HCEC 1CT (cell line): ENCODE measurements around the gene C14orf93.

Experiments
- DNase-seq: peaks from one replicate; pipeline ENCODE4 v3.0.0-alpha.2; 2017

Gene C14orf93

DNA sequence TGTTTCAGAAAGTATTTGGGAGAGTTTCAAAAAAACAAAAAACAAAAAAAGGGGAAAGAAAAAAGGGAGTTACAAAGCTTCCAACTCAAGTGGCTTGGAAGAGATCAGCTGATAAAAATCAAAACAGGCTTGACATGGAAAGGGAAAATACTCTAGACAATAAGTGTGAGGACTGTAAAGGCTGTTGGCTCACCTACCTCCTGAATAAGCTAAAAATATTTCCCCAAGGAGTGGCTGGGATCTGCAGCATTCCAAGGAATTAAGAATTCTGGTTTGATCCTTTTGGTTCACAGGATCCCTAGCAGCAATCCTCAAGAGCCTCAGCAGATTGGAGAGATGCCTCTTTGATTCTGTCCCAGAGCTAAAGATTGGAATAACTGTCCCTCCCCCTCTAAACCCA lies 16.4 kb downstream of the C14orf93 start:
- no peak for DNase-seq

DNA sequence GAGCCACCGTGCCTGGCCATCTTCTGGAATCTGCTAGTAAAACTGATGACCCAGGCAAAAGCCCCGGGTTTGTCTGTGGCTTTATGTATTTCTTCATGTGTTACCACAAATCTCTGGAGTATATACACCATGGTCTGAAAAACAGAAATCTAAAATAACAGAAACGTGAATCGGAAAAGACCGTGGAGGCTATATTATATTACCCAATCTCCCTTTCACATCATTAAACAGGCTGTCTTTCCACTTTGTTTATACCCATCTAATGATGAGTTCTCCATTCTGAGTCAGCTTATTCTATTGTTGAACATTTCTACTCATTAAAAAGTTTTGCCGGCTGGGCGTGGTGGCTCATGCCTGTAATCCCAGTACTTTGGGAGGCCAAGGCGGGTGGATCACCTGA lies 18.1 kb downstream of the C14orf93 start:
- no peak for DNase-seq

DNA sequence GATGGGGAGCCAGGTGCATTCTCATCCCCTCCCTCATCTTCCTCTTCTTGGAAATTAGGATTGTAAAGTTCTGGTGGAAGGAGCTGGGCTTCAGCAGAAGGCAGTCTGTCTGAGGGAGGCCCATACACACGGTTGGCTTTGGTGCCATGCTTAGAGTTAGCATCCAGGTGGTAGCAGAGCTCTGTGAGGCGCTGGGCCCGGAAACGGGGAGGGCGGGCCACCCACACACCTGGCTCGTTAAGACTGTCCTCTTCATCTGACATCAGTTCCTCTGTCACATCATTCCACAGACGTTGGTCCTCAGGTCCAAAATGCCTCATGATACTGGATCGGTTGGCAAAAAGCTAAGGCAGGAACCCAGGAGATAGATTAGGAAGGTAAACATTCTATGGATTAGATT lies 22.7 kb downstream of the C14orf93 start:
- no peak for DNase-seq

DNA sequence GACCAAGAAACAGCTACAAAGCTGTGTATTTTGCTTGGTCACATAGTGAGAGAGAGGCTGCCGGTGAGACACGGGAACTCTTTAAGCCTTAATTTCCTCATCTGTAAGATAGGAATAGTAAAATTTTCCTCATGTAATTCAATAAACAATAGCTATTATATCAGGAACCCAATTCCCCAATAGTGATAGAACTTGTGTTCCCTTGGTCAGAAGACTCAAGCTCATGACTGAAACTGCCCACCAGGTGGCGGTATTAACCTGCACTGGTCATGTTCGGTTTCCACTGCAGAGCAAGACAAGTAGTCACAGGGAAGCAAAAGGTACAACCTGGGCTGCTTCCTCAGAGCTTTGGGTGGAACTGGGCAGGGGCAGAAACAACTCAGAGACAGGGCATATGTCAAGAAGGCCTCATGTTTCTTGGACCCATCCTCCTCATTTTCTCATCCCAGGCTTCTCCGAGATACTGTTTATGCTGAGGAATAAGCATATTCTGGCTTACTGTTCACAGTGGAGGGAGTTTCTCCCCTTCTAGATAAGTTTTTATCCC lies 23.4 kb downstream of the C14orf93 start:
- peak; percentile 73 for DNase-seq

DNA sequence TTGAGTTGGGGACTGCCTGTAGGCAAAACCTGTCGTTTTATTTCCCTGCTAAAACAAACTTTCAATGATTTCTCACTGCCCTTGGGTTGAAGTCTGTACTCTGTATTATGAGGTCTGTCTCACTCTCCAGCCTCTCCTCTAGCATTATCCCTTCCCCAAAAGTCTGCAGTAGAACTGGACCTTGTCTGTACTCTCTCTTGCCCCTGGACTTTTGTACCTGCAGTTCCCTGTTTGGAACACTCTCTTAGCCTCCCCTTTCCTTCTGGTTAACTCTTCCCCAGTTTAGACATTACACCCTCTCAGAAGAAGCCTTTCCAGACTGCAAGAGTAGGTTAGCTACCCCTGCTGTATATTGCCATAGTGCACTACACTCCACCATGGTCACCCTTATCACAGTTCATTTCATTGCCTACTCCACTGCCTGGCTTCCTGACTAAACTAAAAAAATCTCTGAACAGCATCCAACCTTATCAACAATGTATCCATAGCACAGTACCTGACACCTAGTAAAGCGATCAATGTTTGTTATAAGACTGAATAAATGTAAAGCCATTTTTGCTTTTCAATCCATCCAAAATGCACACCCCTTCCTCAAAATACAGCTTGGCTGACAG lies 23.9 kb downstream of the C14orf93 start:
- DNase-seq = no peak

DNA sequence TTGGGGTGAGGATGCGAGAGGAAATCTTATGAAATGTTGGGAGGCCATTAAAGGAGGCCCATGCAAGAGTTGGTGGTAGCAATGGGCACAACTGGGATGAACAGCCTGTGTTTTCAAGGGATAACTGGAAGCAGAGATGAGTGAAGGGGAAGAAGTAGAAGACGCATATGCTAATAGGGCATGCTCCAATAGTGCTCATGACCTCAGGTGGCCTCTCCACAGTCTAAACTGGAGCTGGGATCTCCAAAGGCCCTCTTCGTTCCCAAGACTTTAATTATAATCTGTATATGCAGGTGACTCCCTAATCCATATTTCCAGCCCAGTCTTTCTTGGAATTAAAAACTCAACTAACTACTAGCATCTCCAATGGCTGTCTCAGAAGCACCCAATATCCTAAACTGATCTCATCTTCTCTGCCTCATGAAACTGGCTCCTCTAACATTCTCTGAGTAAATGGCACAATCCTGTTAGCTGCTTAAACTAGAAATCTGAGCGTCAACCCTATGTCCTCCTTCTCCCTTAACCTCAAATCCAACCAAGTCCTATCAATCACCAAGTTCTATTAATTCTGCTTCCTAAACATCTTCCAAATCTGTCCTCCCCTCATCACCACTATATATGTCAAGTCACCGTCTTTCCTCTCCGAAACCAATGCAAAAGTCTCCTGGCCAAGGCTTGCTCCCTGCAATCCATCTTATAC lies 24.8 kb downstream of the C14orf93 start:
- DNase-seq = no peak

DNA sequence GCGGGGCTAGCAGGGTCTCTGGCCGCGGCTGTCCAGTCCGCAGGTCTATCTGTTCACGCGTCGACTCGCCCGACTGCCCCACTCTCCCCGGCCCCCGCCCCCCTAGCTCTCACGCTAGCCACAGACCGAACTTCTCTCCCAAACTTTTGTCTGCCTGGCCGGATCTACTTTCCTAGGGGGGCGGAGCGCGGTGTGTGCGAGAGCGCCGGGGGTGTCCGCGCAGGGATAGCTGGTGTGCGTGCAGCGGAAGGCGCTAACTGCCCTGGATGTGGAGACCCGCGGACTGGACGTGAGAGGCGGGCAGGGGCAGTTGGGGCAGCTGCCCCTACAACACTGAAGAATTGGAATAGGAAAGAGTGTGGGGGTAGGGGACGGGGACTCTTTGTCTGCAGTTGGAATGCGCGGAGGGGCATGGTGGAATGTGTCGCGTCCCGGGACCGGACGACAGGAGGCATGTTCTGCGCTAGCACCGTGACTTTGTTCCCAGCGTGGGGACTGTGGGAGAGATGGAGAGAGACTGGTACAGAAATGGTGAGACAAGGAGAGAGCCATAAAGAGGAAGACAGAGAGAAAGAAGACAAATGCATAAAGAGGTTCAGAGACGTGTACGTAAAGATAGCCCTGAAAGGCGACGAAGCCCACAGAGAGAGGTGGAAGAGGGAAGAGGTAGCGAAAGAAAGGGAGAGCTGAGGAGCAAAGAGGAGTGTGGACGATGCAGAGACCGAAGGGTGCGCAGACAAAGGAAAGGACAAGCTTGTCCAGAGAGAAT lies 27.3 kb downstream of the C14orf93 start, which contains the start of gene AJUBA:
AJUBA (minus strand) TSS at position 75 of the 769 bp plus-strand sequence. CDS start 285 bp downstream, outside the sequence.
- DNase-seq = peak; percentile 94

DNA sequence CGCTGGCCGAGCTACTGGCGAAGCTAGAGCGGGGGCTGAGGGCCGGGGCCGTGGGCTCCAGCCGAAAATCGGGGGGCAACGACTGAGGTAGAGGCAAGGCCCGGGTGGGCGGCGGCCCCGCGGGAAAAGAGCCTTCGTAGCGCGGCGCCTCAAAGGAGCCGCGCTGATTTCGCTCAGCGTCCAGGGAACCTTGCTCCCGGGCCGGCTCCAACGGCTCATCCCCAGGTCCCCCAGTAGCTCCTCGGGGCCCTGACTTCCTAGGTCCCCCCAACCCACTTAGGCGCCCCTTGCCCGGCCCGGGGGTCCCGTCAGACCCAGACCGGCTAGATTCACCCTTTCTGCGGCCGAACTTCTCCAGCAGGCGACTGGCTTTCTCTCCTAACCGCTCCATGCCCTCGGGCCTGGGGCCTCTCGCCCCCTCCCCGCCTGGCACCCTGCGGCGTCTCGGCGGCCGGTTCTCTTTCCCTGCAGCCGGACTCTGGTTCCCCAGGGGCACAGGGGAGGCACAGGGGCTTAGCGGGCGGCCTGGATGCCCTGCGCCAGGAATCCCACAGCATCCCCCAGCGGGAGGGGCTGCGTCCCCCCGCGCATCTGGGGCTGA lies 28.0 kb downstream of the C14orf93 start:
- no peak for DNase-seq

DNA sequence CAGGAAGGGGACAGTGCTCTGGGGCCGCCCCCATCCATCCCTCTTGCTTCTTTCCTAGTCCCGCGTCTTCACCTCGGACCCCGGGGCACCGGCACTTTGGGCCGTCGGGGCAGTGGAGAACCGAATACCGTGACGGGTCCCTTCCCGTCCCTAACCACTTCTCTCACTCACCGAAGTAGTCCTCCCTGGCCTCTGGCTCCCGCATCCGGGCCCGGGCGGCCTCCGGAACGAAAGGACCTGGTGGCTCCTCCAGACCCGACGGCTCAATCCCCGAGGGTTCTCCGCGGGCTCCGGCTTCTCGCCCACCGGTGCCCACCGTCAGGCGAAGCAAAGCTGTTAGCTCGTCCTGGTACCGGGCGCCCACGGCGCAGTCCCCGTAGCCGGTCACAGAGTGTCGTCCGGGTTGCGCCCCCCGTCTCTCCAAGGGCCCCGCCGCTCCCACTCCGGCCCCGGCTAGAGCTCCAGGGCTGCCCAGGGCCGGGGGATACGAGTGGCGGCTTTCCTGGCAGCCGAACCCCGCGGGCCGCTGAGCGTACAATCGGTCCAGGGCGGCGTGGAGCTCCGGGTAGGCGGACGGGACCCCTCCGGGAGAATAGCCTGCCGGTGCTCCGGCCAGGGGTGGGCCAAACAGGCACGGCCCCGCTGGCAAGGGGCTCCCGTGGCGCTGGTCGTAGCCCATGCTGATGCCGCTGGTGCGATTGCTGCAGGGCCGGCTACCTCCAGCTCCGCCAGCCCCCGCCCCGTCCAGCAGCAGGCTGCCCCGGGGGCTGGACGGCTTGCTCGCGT lies 28.7 kb downstream of the C14orf93 start:
- DNase-seq = no peak

DNA sequence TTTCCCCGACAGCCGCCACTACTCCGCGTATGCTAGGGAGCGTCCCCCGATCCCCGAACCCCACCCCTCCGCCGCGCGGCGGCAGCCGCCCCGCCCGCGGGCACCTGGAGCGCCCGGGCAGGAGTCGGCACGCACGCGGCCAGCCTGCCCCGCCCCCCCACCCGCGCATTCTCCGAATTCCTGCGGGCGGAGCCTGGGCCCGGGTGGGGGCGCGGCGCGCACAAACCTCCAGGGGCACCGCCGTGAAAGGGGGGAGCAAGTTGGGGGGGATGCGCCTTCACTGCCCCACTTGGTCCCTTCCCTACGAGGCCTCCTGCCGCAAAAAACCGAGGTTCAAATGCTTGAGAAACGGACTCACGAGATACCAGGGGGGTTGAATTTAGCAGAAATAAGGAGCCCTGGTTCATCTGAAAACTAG lies 29.3 kb downstream of the C14orf93 start:
- peak; percentile 49 for DNase-seq

DNA sequence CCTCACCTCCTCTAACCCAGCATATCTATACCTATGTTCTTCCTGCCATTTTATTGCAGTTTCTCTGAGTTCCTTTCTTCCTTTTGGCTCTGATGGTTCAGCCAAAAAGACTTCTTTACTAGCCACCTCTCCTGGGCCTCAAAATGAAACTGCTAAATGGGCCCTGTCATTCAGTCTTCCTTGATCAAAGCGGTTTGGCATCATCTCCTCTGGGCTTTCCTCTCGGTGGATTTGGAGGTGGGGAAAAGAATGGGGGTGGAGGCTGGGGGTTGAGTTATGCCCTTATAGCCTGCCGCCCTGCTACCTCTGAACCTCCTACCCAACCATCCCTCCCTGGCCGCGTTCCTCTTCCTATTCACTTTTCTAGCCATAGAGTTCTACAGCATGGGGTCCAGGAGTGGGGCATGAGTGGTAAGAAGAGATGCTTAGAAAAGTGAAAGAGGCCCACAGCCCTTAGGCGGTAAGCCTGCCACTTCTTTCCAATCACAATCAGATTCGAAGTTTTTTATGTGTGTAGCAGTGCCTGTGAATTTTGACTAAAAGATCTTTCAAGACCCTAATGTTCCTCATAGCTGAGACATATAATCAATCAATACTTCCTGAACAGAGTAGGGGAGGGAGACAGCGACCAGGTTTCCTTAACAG lies 30.1 kb downstream of the C14orf93 start:
- no peak for DNase-seq

DNA sequence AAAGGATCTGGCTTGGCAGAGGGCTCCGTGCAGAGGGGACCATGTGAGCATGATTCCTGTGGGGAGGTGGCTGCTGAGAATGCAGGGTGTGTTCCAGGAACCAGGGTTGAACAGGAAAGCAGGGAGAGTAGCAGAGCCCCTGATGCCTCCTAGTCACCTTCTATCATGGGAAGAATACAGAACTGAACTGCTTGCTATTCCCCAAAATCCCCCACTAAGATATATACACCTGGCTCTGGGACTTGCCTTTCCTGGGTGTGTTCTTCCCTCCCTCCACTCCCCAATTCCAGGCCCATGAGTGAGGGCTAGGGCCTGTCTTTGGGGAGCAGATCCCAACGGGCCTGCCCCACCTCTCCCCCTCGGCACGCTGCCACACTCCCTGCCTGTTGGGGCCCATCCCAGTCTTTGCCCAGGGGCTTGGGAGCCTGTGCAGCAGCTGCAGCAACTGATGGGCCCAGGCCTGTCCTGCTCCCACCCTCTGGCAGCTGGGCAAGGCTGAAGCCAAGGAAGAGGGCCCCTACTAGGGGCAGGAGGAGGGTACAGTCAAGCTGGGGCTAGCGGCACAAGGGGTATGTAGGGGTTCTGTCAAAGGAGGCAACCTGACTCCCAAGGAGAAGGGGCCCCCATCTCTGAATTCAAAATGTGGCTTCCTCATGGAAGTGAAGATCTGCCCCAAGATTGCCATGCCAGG lies 30.8 kb downstream of the C14orf93 start:
- DNase-seq = no peak

DNA sequence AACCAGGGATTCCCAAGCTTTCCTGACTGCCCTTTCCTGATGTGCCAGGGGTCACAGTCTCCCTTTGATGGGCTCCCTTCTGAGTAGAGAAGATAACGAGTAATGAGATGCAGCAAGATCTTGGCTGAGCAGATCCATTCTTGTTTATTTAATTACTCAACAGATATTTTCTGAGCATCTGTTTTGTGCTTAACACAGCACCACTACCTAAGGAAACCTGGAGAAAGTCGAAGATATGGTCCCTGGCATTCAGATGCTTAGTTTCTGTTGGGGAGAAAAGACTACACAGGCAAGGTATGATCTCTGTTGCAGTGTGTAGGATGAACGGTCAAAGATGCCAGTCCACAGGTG lies 31.5 kb downstream of the C14orf93 start:
- no peak for DNase-seq

DNA sequence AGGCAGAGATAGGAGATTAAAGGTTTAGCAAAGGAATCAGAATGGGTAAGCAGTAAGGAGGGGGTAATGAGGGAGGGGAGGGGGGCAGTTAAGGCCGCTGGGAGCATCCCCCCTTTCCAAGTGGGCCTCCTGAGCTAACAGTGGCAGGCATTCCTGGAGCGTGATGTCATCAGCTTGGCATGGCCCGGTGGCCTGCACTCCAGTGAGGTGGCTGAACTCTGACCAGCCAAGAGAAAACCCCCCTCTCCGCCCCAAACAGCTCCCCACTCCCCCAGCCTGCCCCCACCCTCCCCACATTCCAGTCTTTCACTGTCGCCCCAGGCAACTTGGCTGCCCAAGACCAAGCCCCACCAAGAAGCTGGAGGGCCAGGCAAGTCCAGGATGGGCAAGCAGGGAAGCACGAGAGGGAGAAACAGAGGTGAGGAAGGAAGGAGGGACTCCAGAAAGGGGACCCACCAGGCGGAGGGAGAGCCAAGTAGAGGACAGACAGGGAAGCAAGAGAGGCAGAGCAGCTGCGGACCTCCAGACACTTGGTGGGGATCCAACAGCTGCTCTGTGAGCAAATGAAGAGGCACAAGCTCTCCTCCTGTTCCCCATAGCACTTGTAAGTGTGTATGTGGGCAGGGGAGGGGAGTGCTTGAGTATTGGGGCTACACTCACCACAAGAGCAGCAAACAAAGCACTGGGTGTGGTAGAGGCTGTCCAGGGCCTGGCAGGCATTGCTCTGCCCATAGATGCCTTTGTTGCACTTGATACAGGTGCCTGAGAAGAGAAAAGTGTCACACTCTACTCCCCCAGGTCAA lies 32.1 kb downstream of the C14orf93 start:
- DNase-seq = peak; percentile 70

DNA sequence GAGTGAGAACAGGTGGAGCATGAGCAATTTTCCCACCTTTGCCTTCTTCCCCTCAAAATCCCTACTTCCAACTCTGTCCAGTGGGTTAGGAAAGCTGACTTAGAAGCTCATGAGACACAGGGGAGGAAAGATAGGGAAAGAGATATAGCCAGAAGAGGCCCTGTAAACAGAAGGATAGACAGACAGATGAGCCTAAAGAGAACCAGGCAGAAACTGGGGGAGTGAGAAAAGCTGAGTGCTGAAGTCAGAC lies 32.6 kb downstream of the C14orf93 start:
- DNase-seq = peak; percentile 18

DNA sequence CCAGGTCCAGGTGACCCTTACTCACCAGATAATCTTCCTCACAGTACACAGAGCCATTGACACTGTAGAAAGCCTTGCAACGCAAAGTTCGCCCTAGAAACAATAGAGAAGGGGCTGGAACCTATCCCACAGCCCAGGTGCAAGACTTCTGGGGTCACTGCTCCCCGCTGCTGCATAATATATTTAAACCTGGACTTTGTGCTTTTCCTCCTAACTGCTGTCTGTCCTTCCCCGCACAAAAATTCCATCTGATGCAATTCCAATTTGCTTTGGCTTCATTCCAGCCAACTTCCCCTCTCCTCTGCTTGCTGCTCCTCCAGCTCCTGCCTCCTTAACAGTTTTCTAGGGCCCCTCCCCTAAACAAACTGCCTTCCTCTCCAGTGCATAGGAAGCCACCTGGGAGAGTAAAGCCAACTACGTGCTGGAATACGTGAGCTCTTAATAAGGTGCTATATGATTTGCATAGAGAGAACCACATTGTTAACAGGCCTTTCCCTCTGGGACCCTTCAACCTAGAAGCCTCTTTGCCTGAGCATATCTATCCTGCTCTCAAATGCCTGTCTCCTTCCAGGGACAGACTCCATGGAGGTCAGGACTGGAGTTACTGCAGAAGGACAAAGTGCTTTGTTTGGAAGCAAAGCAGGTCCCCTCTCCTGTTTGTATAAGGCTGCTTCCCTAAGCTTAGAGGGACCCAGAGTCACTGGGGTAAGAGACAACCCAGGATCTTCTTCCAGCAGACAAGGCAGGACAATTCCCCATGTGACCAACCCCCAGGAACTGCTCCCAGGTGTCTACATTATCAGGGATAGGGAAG lies 33.1 kb downstream of the C14orf93 start:
- peak; percentile 35 for DNase-seq

DNA sequence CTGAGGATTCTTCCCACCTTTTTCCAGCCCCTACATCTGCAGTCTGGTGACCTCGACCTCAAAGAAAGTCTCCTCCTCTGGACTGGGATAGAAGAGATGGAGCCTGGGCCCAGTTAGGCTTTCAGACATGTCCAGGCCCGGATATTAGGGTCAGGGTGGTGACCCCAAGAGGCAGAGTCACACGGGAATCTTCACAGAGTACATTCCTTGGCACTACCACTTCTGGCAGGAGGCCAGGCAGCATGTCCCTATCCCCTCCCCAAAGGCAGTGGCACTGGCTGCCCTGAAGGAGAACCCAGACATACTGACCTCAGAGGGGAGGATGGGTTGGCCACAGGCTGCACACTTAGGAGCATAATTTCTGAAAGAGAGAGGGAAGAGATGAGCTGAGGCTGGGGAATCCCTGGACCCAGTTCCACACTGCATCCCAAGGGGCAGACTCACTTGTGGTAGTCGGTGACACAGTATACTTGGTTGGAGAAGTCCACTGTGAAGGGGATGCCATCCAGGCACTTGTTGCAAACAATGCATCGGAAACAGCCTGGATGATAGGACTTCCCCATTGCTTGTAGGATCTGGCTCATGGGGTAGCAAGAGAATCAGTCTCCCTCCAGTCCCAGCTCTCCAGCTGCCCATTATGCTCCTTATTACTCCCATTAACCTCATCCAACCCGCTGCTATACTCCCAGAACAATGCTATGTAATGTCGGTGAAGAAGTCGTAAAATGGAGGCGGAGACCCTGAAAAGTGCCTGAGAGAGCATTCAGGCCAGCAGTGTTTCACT lies 35.2 kb downstream of the C14orf93 start:
- peak; percentile 65 for DNase-seq

DNA sequence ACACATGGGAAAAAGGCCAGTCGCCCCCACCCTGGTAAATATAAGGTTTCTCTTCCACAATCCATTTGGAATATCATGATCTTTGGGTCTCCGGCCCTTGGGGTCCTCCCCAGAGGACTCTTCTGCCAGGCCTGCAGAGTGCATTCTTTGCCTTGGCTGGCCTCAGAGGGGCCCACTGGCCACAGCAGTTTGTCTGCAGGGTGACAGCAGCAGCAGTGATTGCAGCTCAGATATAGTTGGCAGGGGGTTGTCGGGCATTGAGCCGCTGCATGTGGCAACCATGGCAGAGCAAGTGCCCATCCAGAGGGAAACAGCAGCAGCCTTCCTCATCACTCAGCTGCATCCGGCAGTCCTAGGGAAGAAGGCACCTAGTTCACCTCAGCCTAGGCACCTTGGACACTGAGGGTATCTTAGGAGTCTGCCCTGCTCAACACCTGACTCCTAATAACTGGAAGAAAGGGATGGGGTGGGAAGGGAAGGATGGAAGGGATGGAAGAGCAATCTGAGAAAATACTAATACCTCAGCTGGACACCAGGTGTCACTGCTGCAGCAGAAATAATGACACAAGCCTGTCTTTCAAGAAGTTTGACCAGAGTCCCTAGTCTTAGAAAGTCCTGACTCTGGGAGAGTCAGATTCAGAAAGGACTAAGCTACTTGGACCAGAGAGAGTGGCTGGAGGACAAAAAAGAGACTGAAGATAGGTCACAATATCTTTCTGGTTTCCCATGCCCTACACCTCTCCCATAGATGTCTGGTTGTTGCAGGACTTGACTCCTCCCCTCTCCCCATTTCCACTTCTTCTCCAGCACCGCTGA lies 36.5 kb downstream of the C14orf93 start:
- peak; percentile 66 for DNase-seq
